HEK293 (cell line): ENCODE data around the gene RNPEP.

Experiments
- CTCF ChIA-PET: fragments of 350-600 bp; formaldehyde crosslinking; extraction: SDS; loops from one replicate; lab custom pipeline; 2021; ENCODE audit warnings: antibody characterized with exemption; lab: Yijun Ruan, JAX
- POLR2A ChIA-PET: fragments of 300-600 bp; formaldehyde crosslinking; extraction: SDS; loops from one replicate; lab custom pipeline; 2020; ENCODE audit warnings: antibody characterized with exemption, inconsistent platforms; lab: Yijun Ruan, JAX
- H3K27ac ChIP-seq: fragments of 200-500 bp; sonication (Bioruptor generic); 2 replicates; pipeline ENCODE4 v1.5.1; 2014; ENCODE audit warnings: low read depth, low read length, control low read depth, inconsistent platforms; ENCODE audit errors: extremely low read depth
- H3K36me3 ChIP-seq, 2 experiments: fragments of 200-500 bp in 1 of 2; sonication (Bioruptor generic) in 1 of 2; 1 replicate in 1 of 2; 2 replicates in 1 of 2; pipeline ENCODE4 v1.5.1; 2014 to 2017; ENCODE audit warnings: inconsistent platforms in 2 of 2, low read length in 2 of 2; ENCODE audit not compliant: control insufficient read depth in 2 of 2, insufficient read depth in 1 of 2
- H3K4me1 ChIP-seq: fragments of 200-500 bp; sonication (Bioruptor generic); 2 replicates; pipeline ENCODE4 v1.5.1; 2014; ENCODE audit warnings: mild to moderate bottlenecking, low read length, inconsistent platforms; ENCODE audit not compliant: control insufficient read depth, insufficient read depth
- H3K4me3 ChIP-seq: 2 replicates; pipeline ENCODE4 v1.5.1; 2011; ENCODE audit warnings: low read depth, mild to moderate bottlenecking, control low read depth, low read length, moderate library complexity
- H3K9me3 ChIP-seq: fragments of 200-500 bp; sonication (Bioruptor generic); 2 replicates; pipeline ENCODE4 v1.5.1; 2014; ENCODE audit warnings: low read depth, low read length, inconsistent platforms; ENCODE audit not compliant: control insufficient read depth, insufficient read depth
- KLF7 ChIP-seq: fragments of 450-650 bp; formaldehyde crosslinking; IDR thresholded peaks from 2 replicates; pipeline ENCODE4 v1.5.1; 2016; ENCODE audit warnings: missing biosample characterization, missing genetic modification characterization, borderline replicate concordance
- SETDB1 ChIP-seq: IDR thresholded peaks from one replicate; pipeline ENCODE4 v1.6.1; 2017; ENCODE audit warnings: mild to moderate bottlenecking, low read length, moderate library complexity, mixed read lengths; ENCODE audit not compliant: insufficient read length
- SP2 ChIP-seq: fragments of 450-650 bp; formaldehyde crosslinking; IDR thresholded peaks from 2 replicates; pipeline ENCODE4 v1.5.1; 2016; ENCODE audit warnings: missing biosample characterization, missing genetic modification characterization
- ZBTB17 ChIP-seq: fragments of 450-650 bp; formaldehyde crosslinking; IDR thresholded peaks from 2 replicates; pipeline ENCODE4 v1.5.1; 2016; ENCODE audit warnings: missing biosample characterization, missing genetic modification characterization
- ZEB2 ChIP-seq: fragments of 450-650 bp; formaldehyde crosslinking; IDR thresholded peaks from 2 replicates; pipeline ENCODE4 v1.5.1; 2016; ENCODE audit warnings: missing biosample characterization, missing genetic modification characterization
- ZFHX2 ChIP-seq: fragments of 450-650 bp; formaldehyde crosslinking; conservative IDR thresholded peaks from 2 replicates; pipeline ENCODE4 v1.5.1; 2016; ENCODE audit warnings: missing biosample characterization, missing genetic modification characterization
- ZNF114 ChIP-seq: fragments of 450-650 bp; formaldehyde crosslinking; IDR thresholded peaks from 2 replicates; pipeline ENCODE4 v1.5.0; 2017; ENCODE audit warnings: missing biosample characterization, missing genetic modification characterization
- ZNF121 ChIP-seq: fragments of 450-650 bp; formaldehyde crosslinking; IDR thresholded peaks from 2 replicates; pipeline ENCODE4 v1.5.1; 2016; ENCODE audit warnings: missing biosample characterization, missing genetic modification characterization
- ZNF221 ChIP-seq: fragments of 450-650 bp; formaldehyde crosslinking; IDR thresholded peaks from 2 replicates; pipeline ENCODE4 v1.5.1; 2017; ENCODE audit warnings: missing biosample characterization, missing genetic modification characterization, borderline replicate concordance
- ZNF501 ChIP-seq: fragments of 450-650 bp; formaldehyde crosslinking; IDR thresholded peaks from 2 replicates; pipeline ENCODE4 v1.5.1; 2016; ENCODE audit warnings: missing biosample characterization, missing genetic modification characterization
- ZNF549 ChIP-seq: fragments of 450-650 bp; IDR thresholded peaks from 2 replicates; pipeline ENCODE4 v1.5.1; 2018; ENCODE audit warnings: missing biosample characterization, missing genetic modification characterization, mild to moderate bottlenecking, inconsistent platforms, moderate library complexity
- ZNF600 ChIP-seq: fragments of 450-650 bp; formaldehyde crosslinking; IDR thresholded peaks from 2 replicates; pipeline ENCODE4 v1.5.1; 2016; ENCODE audit warnings: missing biosample characterization, missing genetic modification characterization
- ZNF610 ChIP-seq: fragments of 450-650 bp; formaldehyde crosslinking; IDR thresholded peaks from 2 replicates; pipeline ENCODE4 v1.5.1; 2016; ENCODE audit warnings: missing biosample characterization, missing genetic modification characterization, borderline replicate concordance
- ZNF664 ChIP-seq: fragments of 450-650 bp; formaldehyde crosslinking; IDR thresholded peaks from 2 replicates; pipeline ENCODE4 v1.5.1; 2016; ENCODE audit warnings: missing biosample characterization, missing genetic modification characterization
- TF ChIP-seq, protein P1 (sequence below): fragments of 450-650 bp; formaldehyde crosslinking; conservative IDR thresholded peaks from 2 replicates; pipeline ENCODE4 v1.5.1; 2016; ENCODE audit warnings: low read depth, missing biosample characterization, missing genetic modification characterization
- TF ChIP-seq, protein P2 (sequence below): fragments of 450-650 bp; formaldehyde crosslinking; IDR thresholded peaks from 2 replicates; pipeline ENCODE4 v1.5.1; 2016; ENCODE audit warnings: missing biosample characterization, missing genetic modification characterization

RNPEP gene

DNA sequence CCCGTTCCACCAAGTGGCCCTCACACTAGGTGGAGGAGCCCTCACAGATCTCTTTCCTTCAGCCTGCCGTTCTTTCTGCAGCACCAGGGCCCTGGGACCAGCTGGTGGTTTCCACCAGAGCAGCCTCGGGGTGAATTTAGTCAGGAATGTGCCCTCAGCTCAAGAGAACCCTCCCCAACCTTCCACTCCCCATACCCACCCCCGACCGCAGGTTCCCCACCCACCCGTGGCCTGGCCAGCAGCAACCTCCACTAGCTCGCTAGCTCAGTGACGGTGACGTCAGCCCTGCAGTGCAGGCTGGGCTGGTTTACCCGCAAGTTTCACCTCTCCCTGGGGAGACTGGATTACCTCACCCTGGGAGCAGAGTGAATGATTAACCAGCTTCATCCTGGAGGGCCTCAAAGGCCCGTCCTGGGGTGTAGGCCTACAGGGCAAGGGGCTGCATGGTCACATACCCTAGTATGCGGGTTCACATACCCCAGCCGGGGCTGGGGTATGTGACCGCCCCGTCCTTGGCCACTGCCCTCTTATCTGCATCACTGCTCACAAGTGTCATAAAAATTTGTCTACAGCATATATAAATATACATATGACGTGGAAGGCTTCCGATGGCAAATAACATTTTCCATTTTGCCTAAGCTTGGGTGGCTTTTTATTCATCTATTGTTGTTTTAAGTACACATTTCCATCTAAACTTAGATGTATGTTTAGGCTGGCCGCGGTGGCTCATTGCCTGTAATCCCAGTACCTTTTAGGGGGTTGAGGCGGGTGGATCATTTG, 52.4 kb downstream of the RNPEP start (continued):
- TF ChIP-seq, protein P1, sequence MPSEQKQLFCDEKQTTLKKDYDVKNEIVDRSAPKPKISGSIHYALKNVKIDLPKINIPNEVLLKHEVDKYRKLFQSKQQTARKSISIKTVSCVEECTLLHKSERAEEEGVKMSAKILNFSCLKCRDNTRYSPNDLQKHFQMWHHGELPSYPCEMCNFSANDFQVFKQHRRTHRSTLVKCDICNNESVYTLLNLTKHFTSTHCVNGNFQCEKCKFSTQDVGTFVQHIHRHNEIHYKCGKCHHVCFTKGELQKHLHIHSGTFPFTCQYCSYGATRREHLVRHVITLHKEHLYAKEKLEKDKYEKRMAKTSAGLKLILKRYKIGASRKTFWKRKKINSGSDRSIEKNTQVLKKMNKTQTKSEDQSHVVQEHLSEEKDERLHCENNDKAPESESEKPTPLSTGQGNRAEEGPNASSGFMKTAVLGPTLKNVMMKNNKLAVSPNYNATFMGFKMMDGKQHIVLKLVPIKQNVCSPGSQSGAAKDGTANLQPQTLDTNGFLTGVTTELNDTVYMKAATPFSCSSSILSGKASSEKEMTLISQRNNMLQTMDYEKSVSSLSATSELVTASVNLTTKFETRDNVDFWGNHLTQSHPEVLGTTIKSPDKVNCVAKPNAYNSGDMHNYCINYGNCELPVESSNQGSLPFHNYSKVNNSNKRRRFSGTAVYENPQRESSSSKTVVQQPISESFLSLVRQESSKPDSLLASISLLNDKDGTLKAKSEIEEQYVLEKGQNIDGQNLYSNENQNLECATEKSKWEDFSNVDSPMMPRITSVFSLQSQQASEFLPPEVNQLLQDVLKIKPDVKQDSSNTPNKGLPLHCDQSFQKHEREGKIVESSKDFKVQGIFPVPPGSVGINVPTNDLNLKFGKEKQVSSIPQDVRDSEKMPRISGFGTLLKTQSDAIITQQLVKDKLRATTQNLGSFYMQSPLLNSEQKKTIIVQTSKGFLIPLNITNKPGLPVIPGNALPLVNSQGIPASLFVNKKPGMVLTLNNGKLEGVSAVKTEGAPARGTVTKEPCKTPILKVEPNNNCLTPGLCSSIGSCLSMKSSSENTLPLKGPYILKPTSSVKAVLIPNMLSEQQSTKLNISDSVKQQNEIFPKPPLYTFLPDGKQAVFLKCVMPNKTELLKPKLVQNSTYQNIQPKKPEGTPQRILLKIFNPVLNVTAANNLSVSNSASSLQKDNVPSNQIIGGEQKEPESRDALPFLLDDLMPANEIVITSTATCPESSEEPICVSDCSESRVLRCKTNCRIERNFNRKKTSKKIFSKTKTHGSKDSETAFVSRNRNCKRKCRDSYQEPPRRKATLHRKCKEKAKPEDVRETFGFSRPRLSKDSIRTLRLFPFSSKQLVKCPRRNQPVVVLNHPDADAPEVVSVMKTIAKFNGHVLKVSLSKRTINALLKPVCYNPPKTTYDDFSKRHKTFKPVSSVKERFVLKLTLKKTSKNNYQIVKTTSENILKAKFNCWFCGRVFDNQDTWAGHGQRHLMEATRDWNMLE (tag by site-specific recombination): no peak
- TF ChIP-seq ZNF610 (tag by site-specific recombination) (0 out of 2 replicates have a peak, but pooled peaks have one; percentile 38), ZFHX2 (tag by site-specific recombination) (peak; percentile 59), ZNF501 (0 out of 2 replicates have a peak, but pooled peaks have one; percentile 23), ZEB2 (tag by site-specific recombination) (peak; percentile 83), ZNF114 (tag by site-specific recombination) (no peak), ZNF549 (no peak), ZNF221 (tag by site-specific recombination) (no peak)
- TF ChIP-seq, protein P2, sequence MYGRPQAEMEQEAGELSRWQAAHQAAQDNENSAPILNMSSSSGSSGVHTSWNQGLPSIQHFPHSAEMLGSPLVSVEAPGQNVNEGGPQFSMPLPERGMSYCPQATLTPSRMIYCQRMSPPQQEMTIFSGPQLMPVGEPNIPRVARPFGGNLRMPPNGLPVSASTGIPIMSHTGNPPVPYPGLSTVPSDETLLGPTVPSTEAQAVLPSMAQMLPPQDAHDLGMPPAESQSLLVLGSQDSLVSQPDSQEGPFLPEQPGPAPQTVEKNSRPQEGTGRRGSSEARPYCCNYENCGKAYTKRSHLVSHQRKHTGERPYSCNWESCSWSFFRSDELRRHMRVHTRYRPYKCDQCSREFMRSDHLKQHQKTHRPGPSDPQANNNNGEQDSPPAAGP (tag by site-specific recombination): peak; percentile 94
- TF ChIP-seq, all 188 proteins: peak for 66

DNA sequence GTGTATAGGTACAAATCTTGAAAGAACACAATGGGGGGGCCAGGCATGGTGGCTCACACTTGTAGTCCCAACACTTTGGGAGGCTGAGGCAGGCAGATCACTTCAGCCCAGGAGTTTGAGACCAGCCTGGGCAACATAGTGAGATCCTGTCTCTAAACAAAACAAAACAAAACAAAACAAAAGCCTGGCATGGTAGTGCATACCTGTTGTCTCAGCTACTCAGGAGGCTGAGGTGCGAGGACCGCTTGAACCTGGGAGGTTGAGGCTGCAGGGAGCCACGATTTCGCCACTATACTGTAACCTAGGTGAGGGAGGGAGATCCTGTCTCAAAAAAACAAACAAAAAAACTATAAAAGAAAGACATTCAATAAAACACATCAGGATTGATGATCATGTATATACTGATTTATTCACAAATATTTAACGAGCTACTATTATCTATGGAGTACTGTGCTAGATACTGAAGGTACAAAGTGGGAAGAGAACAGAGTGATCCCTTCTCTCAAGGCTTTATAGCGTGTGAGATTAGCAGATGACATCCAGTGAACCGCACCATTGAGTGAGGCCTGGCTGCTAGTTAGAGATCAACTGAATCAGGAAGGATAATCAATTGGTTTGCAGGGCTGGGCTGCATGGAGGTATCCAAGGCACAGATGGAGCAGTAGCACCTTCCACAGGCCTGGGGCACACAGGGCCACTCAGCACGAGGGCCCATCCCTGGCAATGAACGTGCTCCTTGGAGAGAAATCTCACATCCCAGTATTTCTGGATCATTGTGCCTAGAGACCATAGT, 54.3 kb downstream of the RNPEP start:
- TF ChIP-seq ZNF121 (tag by site-specific recombination) (peak; percentile 82), SETDB1 (no peak), ZNF664 (tag by site-specific recombination) (peak; percentile 47; the same call in 1 of the 2 replicates), ZBTB17 (tag by site-specific recombination) (peak; percentile 65), SP2 (tag by site-specific recombination) (no peak)
- Histone ChIP-seq H3K27ac (no peak overlapping the region), H3K9me3 (no peaks in the 10 kb centered on the region), H3K4me3 (no peak overlapping the region), H3K36me3 (no peaks in the 10 kb centered on the region), H3K4me1 (peaks cover 4% of the 10 kb centered on the region; the same call in 1 of the 2 replicates)
- ChIA-PET CTCF (interaction anchor here (0.7 to 1.0 kb wide), 3 partner anchors 28 to 69 kb away, joined by 3 read pairs; no protein-coding TSS in a partner anchor), POLR2A (no interaction called here)

DNA sequence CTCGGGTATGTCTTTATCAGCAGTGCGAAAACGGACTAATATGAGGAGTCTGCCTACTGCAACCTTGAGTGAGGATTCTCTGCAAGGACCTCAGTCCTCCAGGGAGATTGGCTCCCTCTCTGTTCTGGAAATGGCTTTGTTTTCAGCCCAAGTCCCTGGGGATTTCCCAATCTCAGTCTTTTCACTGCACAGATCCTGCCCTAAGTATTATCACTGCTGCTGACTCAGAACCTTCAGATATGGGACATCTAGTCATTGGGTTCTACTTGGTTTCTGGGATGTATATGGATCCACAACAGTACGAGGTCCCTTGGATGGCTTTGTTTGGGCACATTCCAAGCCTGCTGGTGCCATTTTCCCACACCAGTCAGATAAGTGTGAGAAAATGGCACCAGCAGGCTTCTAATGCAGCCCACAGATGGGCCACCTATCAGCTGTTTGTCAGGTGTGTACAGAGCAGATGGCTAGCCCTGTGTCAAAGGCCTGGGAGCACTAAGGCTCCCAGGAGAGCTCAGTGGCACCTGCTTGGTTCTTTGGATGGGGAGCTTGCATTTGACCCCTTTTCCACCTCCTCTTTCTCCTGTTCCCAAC, 55.4 kb downstream of the RNPEP start:
- no peaks in the 10 kb centered on the region for H3K36me3 ChIP-seq
- H3K27ac ChIP-seq: no peak overlapping the region
- peaks cover 4% of the 10 kb centered on the region; the same call in 1 of the 2 replicates for H3K4me1 ChIP-seq
- no peak overlapping the region for H3K4me3 ChIP-seq
- CTCF ChIA-PET: no interaction called here
- H3K9me3 ChIP-seq: no peaks in the 10 kb centered on the region
- POLR2A ChIA-PET: no interaction called here
- TF ChIP-seq ZNF600: 0 out of 2 replicates have a peak, but pooled peaks have one; percentile 14
- no peak for TF ChIP-seq KLF7 (tag by site-specific recombination)
- TF ChIP-seq, all 188 proteins: peak for 1
